Omental fat pad (tissue), 4 donors: Measurements from ENCODE around the gene CNTNAP2. TPM values are rescaled to one million over a fixed set of nuclear protein-coding genes. Genes with fewer than 3 reads are reported as not detected.

Experiments
- ATAC-seq: fragments of 150-250 bp; one replicate; pipeline ENCODE4 v1.9.1; 2016; ENCODE audit warnings: mild to moderate bottlenecking, moderate library complexity; ENCODE audit not compliant: low FRiP score
- DNase-seq: peaks from one replicate; pipeline ENCODE4 v3.0.0-alpha.2; 2019; ENCODE audit warnings: low spot score
- CTCF ChIP-seq, 3 donors: fragments of 450-650 bp; IDR thresholded peaks; one replicate each; pipeline ENCODE4 v1.5.1; 2016 to 2017; ENCODE audit warnings: antibody characterized with exemption in 3 of 3, mild to moderate bottlenecking in 3 of 3, moderate library complexity in 2 of 3
- total RNA-seq, 4 donors: library from RNA; depleted of rRNA; stranded (reverse); fragments of >200 nt; gene quantifications; one replicate each; pipeline ENCODE4 v1.1.0, GENCODE V29; 2016

Gene CNTNAP2
- total RNA-seq, 4 donors from 2014 or later = 0.38 to 1.5 (median 1.1) TPM; not detected in 1

- DNase-seq (no peak), ATAC-seq (no peak)
- no peak for TF ChIP-seq CTCF (IDR thresholded peaks at IDR 0.05)
These were observed 300.6 kb downstream of the CNTNAP2 start for GRCh38 chr7:146417176-146417575.

GRCh38 chr7:146423446-146423845, 306.8 kb downstream of the CNTNAP2 start:
- no peak for TF ChIP-seq CTCF (IDR thresholded peaks at IDR 0.05)
- DNase-seq (no peak), ATAC-seq (no peak)

- no peak for ATAC-seq
- TF ChIP-seq CTCF (IDR thresholded peaks at IDR 0.05) = no peak
- no peak for DNase-seq
These were observed 307.5 kb downstream of the CNTNAP2 start for GRCh38 chr7:146424084-146424483.

GRCh38 chr7:146433501-146433900, 316.9 kb downstream of the CNTNAP2 start:
- ATAC-seq (no peak), DNase-seq (no peak)
- no peak for TF ChIP-seq CTCF (IDR thresholded peaks at IDR 0.05)

GRCh38 chr7:146443102-146443501, 326.5 kb downstream of the CNTNAP2 start:
- TF ChIP-seq CTCF (IDR thresholded peaks at IDR 0.05) = no peak
- no peak for DNase-seq

GRCh38 chr7:146449625-146450024, 333.0 kb downstream of the CNTNAP2 start:
- ATAC-seq (no peak), DNase-seq (no peak)
- TF ChIP-seq CTCF (IDR thresholded peaks at IDR 0.05) = no peak

More at GRCh38 chr7:146443102-146443501, 326.5 kb downstream of the CNTNAP2 start:
- no peak for ATAC-seq

GRCh38 chr7:146455091-146455655, 338.6 kb downstream of the CNTNAP2 start:
- DNase-seq (no peak), ATAC-seq (no peak)
- no peak for TF ChIP-seq CTCF (IDR thresholded peaks at IDR 0.05)
